Esophagus (tissue), 2 donors: Measurements from ENCODE around the gene DIP2A. TPM values are rescaled to one million over a fixed set of nuclear protein-coding genes. Genes with fewer than 3 reads are reported as not detected.
A peak's percentile ranks its signal among the peaks of the same experiment; 100 is the strongest.

Experiments
- H3K27ac ChIP-seq, 2 donors: one replicate each; pipeline ENCODE4 v1.5.1; 2013; ENCODE audit warnings: low read depth in 2 of 2, mild to moderate bottlenecking in 2 of 2, inconsistent platforms in 1 of 2, low read length in 1 of 2, moderate library complexity in 1 of 2
- H3K27me3 ChIP-seq, 2 donors: one replicate each; pipeline ENCODE4 v1.6.1; 2013; ENCODE audit warnings: low read length in 2 of 2, control low read depth in 1 of 2, mild to moderate bottlenecking in 1 of 2; ENCODE audit not compliant: insufficient read depth in 2 of 2, control insufficient read depth in 1 of 2
- H3K36me3 ChIP-seq, 2 donors: one replicate each; pipeline ENCODE4 v1.6.1; 2013; ENCODE audit warnings: low read length in 1 of 2; ENCODE audit not compliant: control insufficient read depth in 2 of 2, insufficient read depth in 2 of 2
- H3K4me1 ChIP-seq, 2 donors: one replicate each; pipeline ENCODE4 v1.6.1; 2013; ENCODE audit warnings: low read length in 1 of 2; ENCODE audit not compliant: control insufficient read depth in 2 of 2, insufficient read depth in 2 of 2
- H3K4me3 ChIP-seq, 2 donors: one replicate each; pipeline ENCODE4 v1.5.1; 2013; ENCODE audit warnings: low read length in 2 of 2, mild to moderate bottlenecking in 2 of 2, low read depth in 1 of 2, moderate library complexity in 1 of 2
- H3K9me3 ChIP-seq, 2 donors: one replicate each; pipeline ENCODE4 v1.6.1; 2013; ENCODE audit warnings: mild to moderate bottlenecking in 2 of 2, low read depth in 1 of 2, low read length in 1 of 2, moderate library complexity in 1 of 2; ENCODE audit not compliant: control insufficient read depth in 2 of 2, insufficient read depth in 1 of 2
- WGBS, 2 donors: extraction: QIAGEN DNeasy Blood & Tissue Kit; methylation state at CpG; one replicate each; pipeline ENCODE4 v1.1.7; 2013; 5-methylcytosine and 5-hydroxymethylcytosine counted together
- polyA plus RNA-seq, 2 donors: library from polyadenylated mRNA; stranded (reverse); fragments of 200-250 nt; gene quantifications; one replicate each; pipeline ENCODE4 v1.2.3, GENCODE V29; 2013
- donor health status: healthy with polysubstance abuse.
- donor health status: Bipolar disorder and iron deficiency.

Gene DIP2A, protein sequence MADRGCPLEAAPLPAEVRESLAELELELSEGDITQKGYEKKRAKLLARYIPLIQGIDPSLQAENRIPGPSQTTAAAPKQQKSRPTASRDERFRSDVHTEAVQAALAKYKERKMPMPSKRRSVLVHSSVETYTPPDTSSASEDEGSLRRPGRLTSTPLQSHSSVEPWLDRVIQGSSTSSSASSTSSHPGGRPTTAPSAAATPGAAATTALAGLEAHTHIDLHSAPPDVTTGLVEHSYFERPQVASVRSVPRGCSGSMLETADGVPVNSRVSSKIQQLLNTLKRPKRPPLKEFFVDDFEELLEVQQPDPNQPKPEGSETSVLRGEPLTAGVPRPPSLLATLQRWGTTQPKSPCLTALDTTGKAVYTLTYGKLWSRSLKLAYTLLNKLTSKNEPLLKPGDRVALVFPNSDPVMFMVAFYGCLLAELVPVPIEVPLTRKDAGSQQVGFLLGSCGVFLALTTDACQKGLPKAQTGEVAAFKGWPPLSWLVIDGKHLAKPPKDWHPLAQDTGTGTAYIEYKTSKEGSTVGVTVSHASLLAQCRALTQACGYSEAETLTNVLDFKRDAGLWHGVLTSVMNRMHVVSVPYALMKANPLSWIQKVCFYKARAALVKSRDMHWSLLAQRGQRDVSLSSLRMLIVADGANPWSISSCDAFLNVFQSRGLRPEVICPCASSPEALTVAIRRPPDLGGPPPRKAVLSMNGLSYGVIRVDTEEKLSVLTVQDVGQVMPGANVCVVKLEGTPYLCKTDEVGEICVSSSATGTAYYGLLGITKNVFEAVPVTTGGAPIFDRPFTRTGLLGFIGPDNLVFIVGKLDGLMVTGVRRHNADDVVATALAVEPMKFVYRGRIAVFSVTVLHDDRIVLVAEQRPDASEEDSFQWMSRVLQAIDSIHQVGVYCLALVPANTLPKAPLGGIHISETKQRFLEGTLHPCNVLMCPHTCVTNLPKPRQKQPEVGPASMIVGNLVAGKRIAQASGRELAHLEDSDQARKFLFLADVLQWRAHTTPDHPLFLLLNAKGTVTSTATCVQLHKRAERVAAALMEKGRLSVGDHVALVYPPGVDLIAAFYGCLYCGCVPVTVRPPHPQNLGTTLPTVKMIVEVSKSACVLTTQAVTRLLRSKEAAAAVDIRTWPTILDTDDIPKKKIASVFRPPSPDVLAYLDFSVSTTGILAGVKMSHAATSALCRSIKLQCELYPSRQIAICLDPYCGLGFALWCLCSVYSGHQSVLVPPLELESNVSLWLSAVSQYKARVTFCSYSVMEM (N-terminal part only)
- polyA plus RNA-seq: 10 to 100 TPM; 15.3 to 29.7 TPM

- H3K27me3 ChIP-seq: no peaks in the 10 kb centered on the region
- H3K36me3 ChIP-seq: no peaks in the 10 kb centered on the region
- peaks cover 3 to 18% of the 10 kb centered on the region in 2 donors for H3K4me1 ChIP-seq
- peak within 1 kb of the TSS; percentile 84 to 89 for H3K27ac ChIP-seq
- no peaks in the 10 kb centered on the region for H3K9me3 ChIP-seq
- H3K4me3 ChIP-seq: peak within 1 kb of the TSS; percentile 66 to 89
- 0% methylated on average over 57 to 91 of the region's 91 CpGs for WGBS, 2 donors
These were observed at the start of gene DIP2A for GRCh38 chr21:46458315-46459023. Gene DIP2A, plus strand, starts transcription at chr21:46458891. Its CDS starts 241 bp downstream, at chr21:46459132.

GRCh38 chr21:46409641-46410406, 48.9 kb upstream of the DIP2A start:
- peaks cover 0 to 4% of the 10 kb centered on the region in 2 donors for H3K4me1 ChIP-seq
- no peaks in the 10 kb centered on the region for H3K9me3 ChIP-seq
- H3K4me3 ChIP-seq: no peak overlapping the region
- no peak overlapping the region for H3K27ac ChIP-seq
- peaks cover 5 to 19% of the 10 kb centered on the region in 2 donors for H3K36me3 ChIP-seq
- H3K27me3 ChIP-seq: no peaks in the 10 kb centered on the region
- 91 to 94% methylated on average over 32 of the region's 32 CpGs for WGBS, 2 donors

DNA sequence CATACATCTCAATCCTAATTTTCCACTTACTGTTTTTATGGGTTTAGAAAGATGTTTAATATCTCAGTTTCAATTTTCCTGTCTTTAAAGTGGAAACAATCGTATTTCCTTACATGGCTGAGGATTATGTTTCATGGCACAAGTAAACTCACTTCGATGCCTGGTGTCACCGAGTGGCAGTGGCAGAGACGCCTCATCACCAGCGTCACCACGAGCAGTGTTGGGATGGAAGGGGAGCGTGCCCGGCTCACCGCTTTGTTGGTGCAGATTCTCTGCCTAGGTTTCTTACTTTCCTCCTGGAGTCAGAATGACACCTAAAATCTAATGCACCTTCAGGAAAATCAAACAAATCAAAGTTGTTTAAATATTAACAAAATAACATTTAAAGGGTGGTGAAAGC, 48.2 kb upstream of the DIP2A start:
- Histone ChIP-seq H3K4me1 (peaks cover 0 to 4% of the 10 kb centered on the region in 2 donors), H3K27ac (no peak overlapping the region), H3K27me3 (no peaks in the 10 kb centered on the region), H3K9me3 (no peaks in the 10 kb centered on the region), H3K36me3 (peaks cover 5 to 21% of the 10 kb centered on the region in 2 donors), H3K4me3 (no peak overlapping the region)
- WGBS, 2 donors: 96 to 98% methylated on average over 9 of the region's 9 CpGs

DNA sequence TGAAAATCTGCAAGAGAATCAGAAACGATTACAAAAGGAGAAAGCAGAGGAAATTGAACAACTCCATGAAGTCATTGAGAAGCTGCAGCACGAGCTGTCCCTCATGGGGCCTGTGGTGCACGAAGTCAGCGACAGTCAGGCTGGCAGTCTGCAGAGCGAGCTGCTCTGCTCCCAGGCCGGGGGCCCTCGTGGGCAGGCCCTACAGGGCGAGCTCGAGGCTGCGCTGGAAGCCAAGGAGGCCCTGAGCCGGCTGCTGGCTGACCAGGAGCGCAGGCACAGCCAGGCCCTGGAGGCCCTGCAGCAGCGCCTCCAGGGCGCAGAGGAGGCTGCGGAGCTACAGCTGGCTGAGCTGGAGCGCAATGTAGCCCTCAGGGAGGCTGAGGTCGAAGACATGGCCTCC, 47.5 kb upstream of the DIP2A start:
- peaks cover 5 to 24% of the 10 kb centered on the region in 2 donors for H3K36me3 ChIP-seq

DNA sequence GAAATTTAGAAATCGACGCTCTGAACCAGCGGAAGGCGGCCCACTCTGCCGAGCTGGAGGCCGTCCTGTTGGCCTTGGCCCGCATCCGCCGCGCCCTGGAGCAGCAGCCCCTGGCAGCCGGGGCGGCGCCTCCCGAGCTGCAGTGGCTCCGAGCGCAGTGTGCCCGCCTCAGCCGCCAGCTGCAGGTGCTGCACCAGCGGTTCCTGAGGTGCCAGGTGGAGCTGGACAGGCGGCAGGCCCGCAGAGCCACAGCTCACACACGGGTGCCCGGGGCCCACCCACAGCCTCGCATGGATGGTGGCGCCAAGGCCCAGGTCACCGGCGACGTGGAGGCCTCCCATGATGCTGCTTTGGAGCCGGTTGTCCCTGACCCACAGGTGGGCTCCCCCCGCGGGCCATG, 47.0 kb upstream of the DIP2A start:
- Histone ChIP-seq H3K9me3 (no peaks in the 10 kb centered on the region), H3K4me1 (peaks cover 0 to 4% of the 10 kb centered on the region in 2 donors), H3K27me3 (no peaks in the 10 kb centered on the region), H3K4me3 (no peak overlapping the region), H3K27ac (no peak overlapping the region), H3K36me3 (peaks cover 8 to 28% of the 10 kb centered on the region in 2 donors)
- WGBS, 2 donors: 91 to 96% methylated on average over 30 to 31 of the region's 31 CpGs

More for the DNA sequence above, 47.5 kb upstream of the DIP2A start:
- 93 to 94% methylated on average over 17 of the region's 17 CpGs for WGBS, 2 donors
- H3K27me3 ChIP-seq: no peaks in the 10 kb centered on the region
- no peak overlapping the region for H3K27ac ChIP-seq
- H3K4me3 ChIP-seq: no peak overlapping the region
- H3K4me1 ChIP-seq: peaks cover 0 to 4% of the 10 kb centered on the region in 2 donors
- no peaks in the 10 kb centered on the region for H3K9me3 ChIP-seq

DNA sequence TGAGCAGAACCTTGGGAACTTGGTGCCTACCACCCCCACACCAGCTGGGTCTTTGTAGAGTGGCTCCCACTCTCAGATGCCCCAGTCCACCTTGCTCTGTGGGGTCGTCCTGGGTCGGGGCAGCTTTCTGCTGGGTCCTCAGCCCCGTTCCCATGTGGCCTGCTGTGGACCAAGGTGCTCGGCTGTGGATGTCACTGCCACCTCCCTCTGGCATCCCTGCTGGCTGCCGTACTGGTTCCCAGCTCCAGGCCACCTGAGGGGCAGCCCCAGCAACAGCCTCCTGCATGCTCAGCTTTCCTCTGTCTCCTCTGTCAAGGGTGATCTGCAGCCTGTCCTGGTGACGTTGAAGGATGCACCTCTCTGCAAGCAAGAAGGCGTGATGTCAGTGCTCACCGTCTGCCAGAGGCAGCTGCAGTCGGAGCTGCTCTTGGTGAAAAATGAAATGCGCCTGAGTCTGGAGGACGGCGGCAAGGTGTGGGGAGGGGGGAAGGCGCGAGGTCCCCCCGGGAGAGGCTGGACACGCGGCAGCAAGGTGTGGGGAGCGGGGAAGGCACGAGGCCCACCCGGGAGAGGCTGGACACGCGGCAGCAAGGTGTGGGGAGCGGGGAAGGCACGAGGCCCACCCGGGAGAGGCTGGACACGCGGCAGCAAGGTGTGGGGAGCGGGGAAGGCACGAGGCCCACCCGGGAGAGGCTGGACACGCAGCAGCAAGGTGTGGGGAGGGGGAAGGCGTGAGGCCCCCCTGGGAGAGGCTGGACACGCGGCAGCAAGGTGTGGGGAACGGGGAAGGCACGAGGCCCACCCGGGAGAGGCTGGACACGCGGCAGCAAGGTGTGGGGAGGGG, 45.9 kb upstream of the DIP2A start:
- WGBS, 2 donors: 68 to 81% methylated on average over 25 to 39 of the region's 39 CpGs
- Histone ChIP-seq H3K9me3 (no peaks in the 10 kb centered on the region), H3K36me3 (peaks cover 8 to 29% of the 10 kb centered on the region in 2 donors), H3K27ac (no peak overlapping the region), H3K4me1 (peaks cover 0 to 4% of the 10 kb centered on the region in 2 donors), H3K27me3 (no peaks in the 10 kb centered on the region), H3K4me3 (no peak overlapping the region)

GRCh38 chr21:46413365-46413696, 45.4 kb upstream of the DIP2A start:
- Histone ChIP-seq H3K27ac (peak overlapping the region in 1 of 2 donors; percentile 57), H3K4me3 (no peak overlapping the region), H3K9me3 (no peaks in the 10 kb centered on the region), H3K4me1 (peaks cover 0 to 4% of the 10 kb centered on the region in 2 donors), H3K36me3 (peaks cover 8 to 29% of the 10 kb centered on the region in 2 donors), H3K27me3 (no peaks in the 10 kb centered on the region)
- WGBS, 2 donors: 50 to 71% methylated on average over 9 of the region's 9 CpGs

GRCh38 chr21:46414965-46415275, 43.8 kb upstream of the DIP2A start:
- H3K27ac ChIP-seq: no peak overlapping the region
- peaks cover 0 to 4% of the 10 kb centered on the region in 2 donors for H3K4me1 ChIP-seq
- peaks cover 8 to 42% of the 10 kb centered on the region in 2 donors for H3K36me3 ChIP-seq
- H3K9me3 ChIP-seq: no peaks in the 10 kb centered on the region
- 96 to 98% methylated on average over 13 of the region's 13 CpGs for WGBS, 2 donors
- H3K27me3 ChIP-seq: no peaks in the 10 kb centered on the region
- no peak overlapping the region for H3K4me3 ChIP-seq
